ENCODE measurements around the gene CFAP77. TPM values are rescaled to one million over a fixed set of nuclear protein-coding genes. Genes with fewer than 3 reads are reported as not detected.

The CFAP77 gene
- total and polyA plus RNA-seq, 2 of the 8 experiments (the other 6 are each of a cell fraction or from before 2014, with no cell fraction given) = 0.63 to 0.97 TPM

GRCh38 chr9:132518626-132519025, 108.6 kb downstream of the CFAP77 start (continued):
- TF ChIP-seq RFX5 (IDR thresholded peaks at IDR 0.05; ENCODE audit: borderline replicate concordance, low read depth, low read length) = no peak
- TF ChIP-seq USF2 (IDR thresholded peaks at IDR 0.05; ENCODE audit: low read length) = no peak
- TF ChIP-seq HDAC6 (IDR thresholded peaks at IDR 0.05; ENCODE audit: low read depth, low read length) = no peak
- no peak for TF ChIP-seq EGR1 (IDR thresholded peaks at IDR 0.05; ENCODE audit: borderline replicate concordance, low read depth, low read length)
- TF ChIP-seq CBX5 (IDR thresholded peaks at IDR 0.05; ENCODE audit: low read depth, low read length) = no peak
- TF ChIP-seq POLR2AphosphoS5 (IDR thresholded peaks at IDR 0.05; ENCODE audit: low read depth, low read length) = no peak

All from H1 (cell line).